Neural crest cell (in vitro differentiated cells): ENCODE results near the gene FHIT. TPM values are rescaled to one million over a fixed set of nuclear protein-coding genes. Genes with fewer than 3 reads are reported as not detected.

ENCODE experiments used
- DNase-seq: peaks from one replicate; pipeline ENCODE4 v3.0.0; 2021; ENCODE audit warnings: low read depth, mixed read lengths, low spot score
- H3K27ac Mint-ChIP-seq: one replicate; pipeline ENCODE4 v1.8.0; 2021; ENCODE audit warnings: mild to moderate bottlenecking, mixed read lengths; ENCODE audit not compliant: unreplicated experiment
- H3K27me3 Mint-ChIP-seq: 2 replicates; pipeline ENCODE4 v1.8.0; 2021; ENCODE audit warnings: low read depth, mild to moderate bottlenecking, mixed read lengths
- H3K36me3 Mint-ChIP-seq: 2 replicates; pipeline ENCODE4 v1.8.0; 2021; ENCODE audit warnings: low read depth, mild to moderate bottlenecking, mixed read lengths
- H3K4me1 Mint-ChIP-seq: 2 replicates; pipeline ENCODE4 v1.8.0; 2021; ENCODE audit warnings: mixed read lengths
- H3K4me3 Mint-ChIP-seq: one replicate; pipeline ENCODE4 v1.8.0; 2021; ENCODE audit warnings: mild to moderate bottlenecking, mixed read lengths
- H3K9me3 Mint-ChIP-seq: 2 replicates; pipeline ENCODE4 v1.8.0; 2021; ENCODE audit warnings: mixed read lengths
- CTCF ChIP-seq: fragments of 200-600 bp; sonication (generic); conservative IDR thresholded peaks from 2 replicates; pipeline ENCODE4 v1.5.0; 2021; ENCODE audit warnings: antibody characterized with exemption, mild to moderate bottlenecking
- total RNA-seq: library from RNA; stranded (reverse); gene quantifications from 2 replicates; pipeline ENCODE4 v1.2.1, GENCODE V29; 2021

The FHIT gene
- total RNA-seq, 1 donor from 2014 or later = 5.2 TPM

GRCh38 chr3:60501314-60501713 is 749.9 kb downstream of the FHIT start:
- TF ChIP-seq CTCF = no peak
- no peaks in the 10 kb centered on the region for H3K36me3 Mint-ChIP-seq
- H3K27me3 Mint-ChIP-seq = no peaks in the 10 kb centered on the region
- H3K4me1 Mint-ChIP-seq = no peaks in the 10 kb centered on the region
- no peak overlapping the region for H3K27ac Mint-ChIP-seq
- no peak overlapping the region for H3K4me3 Mint-ChIP-seq
- DNase-seq = no peak
- H3K9me3 Mint-ChIP-seq = peaks cover 5% of the 10 kb centered on the region

- no peak for DNase-seq
- Mint-ChIP-seq H3K27ac (no peak overlapping the region), H3K4me1 (no peaks in the 10 kb centered on the region), H3K27me3 (no peaks in the 10 kb centered on the region), H3K9me3 (peaks cover 5% of the 10 kb centered on the region), H3K4me3 (no peak overlapping the region), H3K36me3 (no peaks in the 10 kb centered on the region)
- no peak for TF ChIP-seq CTCF
These were observed 753.4 kb downstream of the FHIT start for GRCh38 chr3:60497902-60498301.

GRCh38 chr3:60490992-60491391 is 760.3 kb downstream of the FHIT start:
- H3K36me3 Mint-ChIP-seq = no peaks in the 10 kb centered on the region
- H3K27ac Mint-ChIP-seq = no peak overlapping the region
- TF ChIP-seq CTCF = no peak
- H3K27me3 Mint-ChIP-seq = no peaks in the 10 kb centered on the region
- H3K9me3 Mint-ChIP-seq = no peaks in the 10 kb centered on the region
- no peaks in the 10 kb centered on the region for H3K4me1 Mint-ChIP-seq
- DNase-seq = no peak
- no peak overlapping the region for H3K4me3 Mint-ChIP-seq

GRCh38 chr3:60475096-60475495 is 776.2 kb downstream of the FHIT start:
- no peaks in the 10 kb centered on the region for H3K4me1 Mint-ChIP-seq
- no peak overlapping the region for H3K27ac Mint-ChIP-seq
- peaks cover 2% of the 10 kb centered on the region for H3K9me3 Mint-ChIP-seq
- no peaks in the 10 kb centered on the region for H3K36me3 Mint-ChIP-seq
- no peak for TF ChIP-seq CTCF
- no peak for DNase-seq
- no peak overlapping the region for H3K4me3 Mint-ChIP-seq
- H3K27me3 Mint-ChIP-seq = no peaks in the 10 kb centered on the region

GRCh38 chr3:60469481-60469880 is 781.8 kb downstream of the FHIT start:
- Mint-ChIP-seq H3K36me3 (peaks cover 11% of the 10 kb centered on the region), H3K27ac (no peak overlapping the region)

More at GRCh38 chr3:60469481-60469880, 781.8 kb downstream of the FHIT start:
- Mint-ChIP-seq H3K27me3 (no peaks in the 10 kb centered on the region), H3K4me1 (no peaks in the 10 kb centered on the region), H3K9me3 (peaks cover 17% of the 10 kb centered on the region), H3K4me3 (no peak overlapping the region)
- DNase-seq = no peak
- no peak for TF ChIP-seq CTCF
